ENCODE data around the gene SIT1.

GRCh38 chr9:35696520-35697215, 45.9 kb upstream of the SIT1 start:
- TF ChIP-seq POLR2A (IDR thresholded peaks at IDR 0.05), result no peak
- peak; percentile 54 to 71 (median 64) for TF ChIP-seq CTCF (IDR thresholded peaks at IDR 0.05)
- peak; percentile 62 for TF ChIP-seq POLR2AphosphoS5 (IDR thresholded peaks at IDR 0.05)

All from prostate gland (tissue), 2 donors.